Neural crest cell (in vitro differentiated cells): Measurements from ENCODE around the gene PLD5. TPM values are rescaled to one million over a fixed set of nuclear protein-coding genes. Genes with fewer than 3 reads are reported as not detected.
A peak's percentile ranks its signal among the peaks of the same experiment; 100 is the strongest.
"Not testable (repeated sequence)": the region's sequence is repeated elsewhere in the genome, so short reads cannot be mapped to it uniquely, and the experiment has no call there.

Experiments
- DNase-seq: peaks from one replicate; pipeline ENCODE4 v3.0.0; 2021; ENCODE audit warnings: low read depth, mixed read lengths, low spot score
- H3K27ac Mint-ChIP-seq: one replicate; pipeline ENCODE4 v1.8.0; 2021; ENCODE audit warnings: mild to moderate bottlenecking, mixed read lengths; ENCODE audit not compliant: unreplicated experiment
- H3K27me3 Mint-ChIP-seq: 2 replicates; pipeline ENCODE4 v1.8.0; 2021; ENCODE audit warnings: low read depth, mild to moderate bottlenecking, mixed read lengths
- H3K36me3 Mint-ChIP-seq: 2 replicates; pipeline ENCODE4 v1.8.0; 2021; ENCODE audit warnings: low read depth, mild to moderate bottlenecking, mixed read lengths
- H3K4me1 Mint-ChIP-seq: 2 replicates; pipeline ENCODE4 v1.8.0; 2021; ENCODE audit warnings: mixed read lengths
- H3K4me3 Mint-ChIP-seq: one replicate; pipeline ENCODE4 v1.8.0; 2021; ENCODE audit warnings: mild to moderate bottlenecking, mixed read lengths
- H3K9me3 Mint-ChIP-seq: 2 replicates; pipeline ENCODE4 v1.8.0; 2021; ENCODE audit warnings: mixed read lengths
- total RNA-seq: library from RNA; stranded (reverse); gene quantifications from 2 replicates; pipeline ENCODE4 v1.2.1, GENCODE V29; 2021
- TF ChIP-seq, protein P1 (sequence below): fragments of 200-600 bp; sonication (generic); conservative IDR thresholded peaks from 2 replicates; pipeline ENCODE4 v1.5.0; 2021; ENCODE audit warnings: antibody characterized with exemption, mild to moderate bottlenecking

Gene PLD5
- total RNA-seq, 1 donor from 2014 or later = 1.1 TPM

- peak; percentile 59 for DNase-seq
- H3K36me3 Mint-ChIP-seq = no peaks in the 10 kb centered on the region
- H3K9me3 Mint-ChIP-seq = no peaks in the 10 kb centered on the region
- no peak overlapping the region for H3K4me3 Mint-ChIP-seq
- no peaks in the 10 kb centered on the region for H3K27me3 Mint-ChIP-seq
- TF ChIP-seq, protein P1, sequence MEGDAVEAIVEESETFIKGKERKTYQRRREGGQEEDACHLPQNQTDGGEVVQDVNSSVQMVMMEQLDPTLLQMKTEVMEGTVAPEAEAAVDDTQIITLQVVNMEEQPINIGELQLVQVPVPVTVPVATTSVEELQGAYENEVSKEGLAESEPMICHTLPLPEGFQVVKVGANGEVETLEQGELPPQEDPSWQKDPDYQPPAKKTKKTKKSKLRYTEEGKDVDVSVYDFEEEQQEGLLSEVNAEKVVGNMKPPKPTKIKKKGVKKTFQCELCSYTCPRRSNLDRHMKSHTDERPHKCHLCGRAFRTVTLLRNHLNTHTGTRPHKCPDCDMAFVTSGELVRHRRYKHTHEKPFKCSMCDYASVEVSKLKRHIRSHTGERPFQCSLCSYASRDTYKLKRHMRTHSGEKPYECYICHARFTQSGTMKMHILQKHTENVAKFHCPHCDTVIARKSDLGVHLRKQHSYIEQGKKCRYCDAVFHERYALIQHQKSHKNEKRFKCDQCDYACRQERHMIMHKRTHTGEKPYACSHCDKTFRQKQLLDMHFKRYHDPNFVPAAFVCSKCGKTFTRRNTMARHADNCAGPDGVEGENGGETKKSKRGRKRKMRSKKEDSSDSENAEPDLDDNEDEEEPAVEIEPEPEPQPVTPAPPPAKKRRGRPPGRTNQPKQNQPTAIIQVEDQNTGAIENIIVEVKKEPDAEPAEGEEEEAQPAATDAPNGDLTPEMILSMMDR = peak; percentile 83
- H3K4me1 Mint-ChIP-seq = no peaks in the 10 kb centered on the region
- no peak overlapping the region for H3K27ac Mint-ChIP-seq
These were observed 56.8 kb downstream of the PLD5 start for GRCh38 chr1:242467556-242468145.

GRCh38 chr1:242462867-242463266, 61.6 kb downstream of the PLD5 start:
- Mint-ChIP-seq H3K36me3 (no peaks in the 10 kb centered on the region), H3K27me3 (no peaks in the 10 kb centered on the region), H3K27ac (no peak overlapping the region), H3K4me1 (no peaks in the 10 kb centered on the region), H3K9me3 (no peaks in the 10 kb centered on the region), H3K4me3 (no peak overlapping the region)
- DNase-seq = no peak
- TF ChIP-seq, protein P1 = no peak

GRCh38 chr1:242459740-242460139, 64.8 kb downstream of the PLD5 start:
- H3K27me3 Mint-ChIP-seq, H3K36me3 Mint-ChIP-seq, H3K9me3 Mint-ChIP-seq, H3K4me3 Mint-ChIP-seq, H3K27ac Mint-ChIP-seq, H3K4me1 Mint-ChIP-seq, DNase-seq: not testable (repeated sequence)

- H3K9me3 Mint-ChIP-seq = no peaks in the 10 kb centered on the region
- DNase-seq = no peak
These were observed 67.7 kb downstream of the PLD5 start for GRCh38 chr1:242456726-242457269.

DNA sequence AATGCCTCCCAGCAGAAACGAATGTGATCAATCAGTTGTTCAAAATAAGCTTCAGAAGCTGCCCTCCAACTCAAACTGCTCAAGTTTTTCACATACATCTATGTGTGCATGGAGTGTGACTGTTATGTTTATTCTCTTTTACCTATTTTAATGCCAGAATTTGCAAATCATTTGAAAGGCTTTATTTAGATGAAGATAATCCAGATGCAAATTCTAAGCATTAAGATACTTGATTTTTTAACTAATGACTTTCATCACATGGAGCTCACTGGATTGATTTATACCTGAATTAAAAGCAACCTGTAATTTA, 69.5 kb downstream of the PLD5 start:
- no peak for DNase-seq
- Mint-ChIP-seq H3K4me3 (no peak overlapping the region), H3K36me3 (no peaks in the 10 kb centered on the region), H3K27me3 (peaks cover 2% of the 10 kb centered on the region), H3K4me1 (no peaks in the 10 kb centered on the region), H3K9me3 (no peaks in the 10 kb centered on the region), H3K27ac (no peak overlapping the region)
- TF ChIP-seq, protein P1 = peak; percentile 9

More at GRCh38 chr1:242456726-242457269, 67.7 kb downstream of the PLD5 start:
- Mint-ChIP-seq H3K4me3 (no peak overlapping the region), H3K27ac (no peak overlapping the region), H3K36me3 (no peaks in the 10 kb centered on the region), H3K27me3 (peaks cover 2% of the 10 kb centered on the region), H3K4me1 (no peaks in the 10 kb centered on the region)
- TF ChIP-seq, protein P1 = no peak

DNA sequence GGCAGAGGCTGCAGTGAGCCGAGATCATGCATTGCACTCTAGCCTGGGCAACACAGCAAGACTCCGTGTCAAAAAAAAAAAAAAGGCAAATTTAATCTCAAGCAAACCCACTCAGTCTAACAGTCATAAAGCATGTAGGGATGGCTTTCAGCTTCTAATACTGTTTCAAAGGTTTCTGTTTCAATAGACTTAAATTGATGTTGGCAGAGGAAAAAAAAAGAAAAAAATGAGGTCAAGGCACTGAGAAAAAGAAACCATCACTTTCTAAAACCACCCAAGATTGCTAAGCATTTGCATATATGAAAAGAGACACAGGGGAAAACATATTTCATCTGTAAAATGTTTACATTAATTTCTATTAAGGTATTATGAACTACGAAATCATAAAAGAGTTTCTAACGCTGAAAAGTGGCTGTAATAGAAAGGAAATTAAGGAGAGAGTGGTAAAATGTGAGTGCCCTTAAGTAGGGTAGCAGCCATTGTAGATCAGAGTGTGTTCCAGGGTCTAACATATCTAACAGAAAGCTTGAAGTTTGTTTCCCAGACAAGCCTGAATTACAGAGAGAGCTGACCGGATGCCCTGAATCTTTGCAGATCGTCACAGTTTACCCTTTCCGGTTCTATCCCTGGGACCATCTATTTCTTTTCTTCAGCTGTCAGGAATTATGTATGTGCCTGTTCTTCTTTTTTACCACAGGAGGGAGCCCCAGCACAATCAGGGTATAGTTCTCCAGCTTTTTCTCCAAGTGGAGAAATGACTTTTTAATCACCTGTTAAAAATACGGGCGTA, 70.0 kb downstream of the PLD5 start:
- DNase-seq = no peak
- TF ChIP-seq, protein P1 = peak; percentile 86
- H3K4me1 Mint-ChIP-seq = no peaks in the 10 kb centered on the region
- H3K4me3 Mint-ChIP-seq = no peak overlapping the region
- no peaks in the 10 kb centered on the region for H3K9me3 Mint-ChIP-seq
- peaks cover 2% of the 10 kb centered on the region for H3K27me3 Mint-ChIP-seq
- no peaks in the 10 kb centered on the region for H3K36me3 Mint-ChIP-seq
- no peak overlapping the region for H3K27ac Mint-ChIP-seq
